GM10266 (cell line): Measurements from ENCODE around the gene MCC.

Experiments used
- DNase-seq: peaks from one replicate; pipeline ENCODE4 v3.0.0; 2012; ENCODE audit errors: extremely low spot score
- CTCF ChIP-seq: IDR thresholded peaks from 2 replicates; pipeline ENCODE4 v1.5.1; 2012; ENCODE audit warnings: mild to moderate bottlenecking, low read depth; ENCODE audit not compliant: control insufficient read depth, insufficient read depth; ENCODE audit errors: missing control alignments

The MCC gene

GRCh38 chr5:113058269-113058668, 430.0 kb downstream of the MCC start:
- no peak for DNase-seq
- no peak for TF ChIP-seq CTCF

- DNase-seq = no peak
- TF ChIP-seq CTCF = no peak
These were observed 430.7 kb downstream of the MCC start for GRCh38 chr5:113057557-113057984.

GRCh38 chr5:113056988-113057387, 431.3 kb downstream of the MCC start:
- DNase-seq = no peak
- no peak for TF ChIP-seq CTCF

GRCh38 chr5:113054899-113055298, 433.4 kb downstream of the MCC start:
- no peak for DNase-seq
- TF ChIP-seq CTCF = no peak

GRCh38 chr5:113053511-113053995, 434.7 kb downstream of the MCC start:
- TF ChIP-seq CTCF = no peak
- DNase-seq = no peak

GRCh38 chr5:113052041-113052795, 436.0 kb downstream of the MCC start:
- DNase-seq = no peak
- no peak for TF ChIP-seq CTCF

- DNase-seq = no peak
These were observed 437.4 kb downstream of the MCC start for GRCh38 chr5:113050721-113051382.

More at GRCh38 chr5:113050721-113051382, 437.4 kb downstream of the MCC start:
- TF ChIP-seq CTCF = no peak
